Hematopoietic multipotent progenitor cell treated with erythropoietin and hydrocortisone succinate and interleukin-3 and kit ligand, for 15 days (in vitro differentiated cells): ENCODE results near the gene THRB.

ENCODE experiments used
- DNase-seq: peaks from one replicate; pipeline ENCODE4 v3.0.0-alpha.2; 2015; ENCODE audit warnings: low spot score

Gene THRB

DNA sequence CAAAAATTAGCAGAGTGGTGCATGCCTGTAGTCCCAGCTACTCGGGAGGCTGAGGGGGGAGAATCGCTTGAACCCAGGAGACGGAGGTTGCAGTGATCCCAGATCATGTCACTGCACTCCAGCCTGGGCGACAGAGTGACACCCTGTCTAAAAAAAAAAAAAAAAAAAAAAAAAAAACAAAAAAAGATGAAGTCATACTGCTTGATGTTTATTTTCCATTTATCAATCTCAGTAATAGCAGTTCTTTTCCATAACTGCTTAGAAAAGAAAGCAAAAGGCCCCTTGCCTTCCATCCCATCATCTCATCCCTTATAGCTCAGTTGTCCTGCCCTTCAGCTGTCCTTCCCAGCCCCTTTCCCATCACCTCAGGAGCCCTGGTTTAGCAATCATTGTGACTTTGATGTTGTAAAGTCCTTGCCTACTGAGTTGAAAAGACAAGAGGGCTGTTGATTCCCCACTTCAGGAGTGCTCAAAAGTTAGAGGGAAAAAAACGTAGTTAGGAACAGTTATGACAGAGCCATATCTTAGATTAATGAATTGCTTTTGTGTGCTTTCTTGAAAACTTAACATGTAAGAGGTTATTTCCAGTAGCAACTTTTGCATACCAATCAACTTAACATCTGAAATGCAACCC, 18.0 kb upstream of the THRB start:
- DNase-seq, result no peak

DNA sequence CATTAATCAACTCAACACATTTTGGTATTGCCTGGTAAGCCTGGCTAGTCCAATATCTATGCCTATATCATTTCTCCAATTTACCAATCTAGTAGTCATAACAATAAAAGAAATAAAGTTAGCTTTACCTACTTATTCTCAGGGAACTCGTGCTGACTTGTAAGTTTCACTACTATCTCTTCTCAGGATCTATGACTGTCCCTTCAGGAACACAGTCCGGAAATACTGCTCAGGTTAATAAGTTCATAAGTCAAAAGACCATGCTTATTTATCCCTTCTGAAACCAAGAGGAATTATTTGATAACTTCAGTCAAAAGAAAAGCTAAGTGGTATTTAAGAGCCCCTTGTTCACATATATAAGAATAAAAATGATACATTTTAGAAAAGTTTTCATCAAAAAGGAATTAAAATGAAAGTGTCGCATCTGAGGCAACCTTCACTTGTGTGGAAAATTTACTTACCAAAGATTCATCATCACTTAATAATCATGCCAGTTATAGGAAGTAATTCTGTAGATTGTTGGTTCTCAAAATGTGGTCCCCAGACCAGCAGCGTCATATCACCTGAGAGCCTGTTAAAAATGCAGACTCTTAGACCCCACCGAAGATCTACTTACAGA, 15.5 kb upstream of the THRB start:
- DNase-seq, result no peak

DNA sequence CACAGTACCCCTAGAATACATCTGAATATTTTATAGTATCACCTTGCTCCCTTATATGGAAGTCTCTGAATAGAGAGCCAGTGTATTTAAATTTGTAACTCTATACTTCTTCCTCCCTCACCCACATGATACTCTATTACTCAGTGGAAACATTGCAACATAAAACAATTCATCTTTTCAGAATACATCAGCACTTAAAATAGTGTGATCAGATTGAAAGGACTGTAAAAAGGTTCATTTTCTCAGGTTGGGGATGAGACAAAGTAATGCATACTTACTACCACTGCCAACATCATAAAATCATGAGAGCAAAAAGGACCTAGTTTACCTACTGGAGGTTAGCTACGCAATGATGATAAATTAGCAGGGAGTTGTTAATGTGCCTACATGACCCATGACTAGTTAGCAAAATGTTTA, 13.8 kb upstream of the THRB start:
- no peak for DNase-seq

DNA sequence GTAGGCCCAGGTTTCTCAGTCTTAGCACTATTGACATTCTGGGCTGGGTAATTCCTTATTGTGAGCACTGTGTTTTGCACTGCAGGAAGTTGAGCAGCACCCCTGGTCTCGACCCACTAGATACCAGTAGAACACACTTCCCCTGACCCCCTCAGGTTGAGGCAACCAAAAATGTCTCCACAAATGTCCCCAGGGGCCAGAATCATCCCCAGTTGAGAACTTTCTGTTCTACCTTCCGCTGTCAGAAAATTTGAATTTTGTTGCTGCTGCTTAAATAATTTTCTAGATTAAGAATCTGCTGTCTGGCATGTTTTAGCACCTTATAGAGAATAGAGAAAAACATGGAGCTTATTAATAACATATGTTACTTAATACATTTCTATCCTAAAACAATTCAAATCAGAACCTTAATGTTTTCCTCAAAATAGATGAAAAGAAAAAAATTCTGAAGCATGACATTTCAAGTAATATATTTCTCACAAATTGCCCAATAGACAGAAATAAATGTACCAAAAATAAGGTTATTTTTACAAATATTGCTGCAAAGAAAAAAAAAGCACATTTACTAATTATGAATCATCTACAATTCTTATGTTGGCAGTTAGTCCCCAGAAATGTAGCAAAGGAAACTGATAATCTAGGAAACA, 13.2 kb upstream of the THRB start:
- DNase-seq, result no peak

DNA sequence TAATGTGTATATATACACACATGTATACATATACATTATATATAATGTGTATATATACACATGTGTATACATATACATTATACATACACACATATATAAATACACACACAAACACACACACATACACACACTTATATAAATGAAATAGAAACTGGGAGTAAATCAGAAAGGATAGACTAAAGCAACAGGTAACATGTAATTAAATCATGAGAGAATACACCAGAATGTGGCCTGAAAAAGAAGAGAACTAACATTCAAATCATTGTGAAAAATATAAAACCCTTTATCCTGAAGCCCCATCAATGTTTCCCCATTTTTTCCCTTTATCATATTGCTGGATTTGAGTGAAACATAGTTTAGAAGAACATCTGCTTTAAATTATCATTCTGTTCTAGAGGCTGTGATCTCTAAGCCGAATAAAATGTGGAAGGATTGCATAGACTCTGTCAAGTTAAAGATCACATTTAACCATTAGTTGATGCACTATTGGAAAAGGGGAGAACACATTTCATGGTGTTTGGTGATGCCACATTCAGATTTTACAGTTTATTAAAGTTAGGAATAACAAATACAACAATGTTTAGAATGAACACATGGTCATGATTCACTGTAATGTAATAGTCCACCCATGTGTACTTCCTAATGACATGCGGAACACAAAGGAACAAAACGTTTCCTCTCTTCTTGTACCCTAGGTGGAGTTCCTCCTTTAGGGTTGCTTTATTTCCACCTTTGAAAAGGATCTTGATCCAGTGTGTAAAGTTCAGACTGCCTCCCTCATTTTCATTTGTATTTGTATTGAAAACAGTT, 12.5 kb upstream of the THRB start:
- DNase-seq, result no peak

DNA sequence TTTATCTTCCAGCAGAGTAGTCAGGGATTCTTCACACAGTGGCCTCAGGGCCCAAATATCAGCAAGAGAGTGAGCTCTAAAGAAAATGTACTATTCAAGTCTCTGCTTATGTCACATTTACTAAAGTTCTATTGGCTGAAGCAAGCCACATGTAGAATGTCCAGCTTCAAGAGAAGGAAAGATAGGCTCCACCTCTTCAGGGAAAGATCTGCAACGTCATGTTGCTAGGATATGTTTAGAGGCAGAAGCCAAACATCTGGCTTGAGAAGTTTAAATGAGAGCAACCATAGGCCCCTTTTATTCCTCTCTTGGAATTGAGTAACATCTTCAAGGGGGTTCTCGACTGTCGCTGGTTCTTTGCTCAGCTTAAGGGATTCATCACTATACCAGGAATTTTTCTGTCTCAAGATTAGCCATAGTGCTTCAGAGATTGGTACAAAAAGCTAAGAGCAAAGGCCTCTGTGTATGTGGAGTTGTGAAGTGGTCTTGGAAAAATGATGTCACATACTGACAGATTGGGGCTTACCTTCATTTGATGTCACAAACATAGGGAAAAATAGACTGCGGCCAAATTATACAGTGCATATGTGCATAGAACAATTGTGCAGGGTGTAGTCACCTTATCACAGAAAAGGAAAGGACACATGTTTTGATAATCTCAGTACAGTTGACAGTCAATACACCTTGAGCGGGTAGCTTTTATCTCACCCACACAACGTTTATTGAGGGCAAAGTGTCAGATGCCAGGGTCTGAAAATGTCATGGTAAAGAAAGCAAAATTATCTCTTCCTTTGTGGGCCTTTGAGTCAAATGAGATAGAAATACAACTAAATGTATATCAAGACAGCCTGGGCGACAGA, 11.3 kb upstream of the THRB start:
- peak; percentile 27 for DNase-seq

DNA sequence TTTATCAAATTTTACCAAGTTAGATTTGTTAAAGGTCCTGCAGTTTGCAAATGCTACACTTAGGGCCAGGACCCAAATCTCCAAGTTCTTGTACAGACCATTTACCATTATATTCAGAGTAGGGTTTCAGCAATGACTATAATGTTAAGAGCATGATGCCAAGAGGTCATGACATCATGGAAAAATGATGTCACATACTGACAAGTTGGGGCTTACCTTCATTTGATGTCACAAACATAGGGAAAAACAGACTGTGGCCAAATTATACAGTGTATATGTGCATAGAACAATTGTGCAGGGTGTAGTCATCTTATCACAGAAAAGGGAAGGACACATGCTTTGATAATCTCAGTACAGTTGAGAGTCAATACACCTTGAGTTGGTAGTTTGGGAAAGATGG, 10.1 kb upstream of the THRB start:
- DNase-seq, result no peak

DNA sequence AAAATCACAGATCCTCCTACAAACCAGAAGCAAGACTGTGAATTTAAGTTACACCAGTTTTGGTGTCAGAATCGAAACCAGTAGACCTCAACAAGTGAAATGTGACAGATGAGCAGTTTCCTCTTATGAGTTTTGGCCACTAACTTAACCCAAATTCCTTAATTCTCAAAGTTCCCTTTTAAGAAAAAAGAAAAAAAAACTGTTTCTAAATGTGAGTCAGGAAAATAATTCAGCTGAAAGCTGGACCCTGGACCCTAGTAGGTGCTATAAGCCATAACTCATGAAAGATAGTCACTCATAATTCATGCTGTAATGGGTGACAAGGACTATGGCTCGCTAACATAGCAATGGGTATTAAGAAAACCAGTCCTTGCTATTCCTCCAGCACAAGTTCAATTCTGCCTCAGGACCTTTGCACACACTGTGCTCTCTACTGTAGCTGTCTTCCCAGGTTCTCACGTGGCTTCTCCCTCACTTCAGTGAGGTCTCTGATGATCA, 9.0 kb upstream of the THRB start:
- DNase-seq, result no peak

DNA sequence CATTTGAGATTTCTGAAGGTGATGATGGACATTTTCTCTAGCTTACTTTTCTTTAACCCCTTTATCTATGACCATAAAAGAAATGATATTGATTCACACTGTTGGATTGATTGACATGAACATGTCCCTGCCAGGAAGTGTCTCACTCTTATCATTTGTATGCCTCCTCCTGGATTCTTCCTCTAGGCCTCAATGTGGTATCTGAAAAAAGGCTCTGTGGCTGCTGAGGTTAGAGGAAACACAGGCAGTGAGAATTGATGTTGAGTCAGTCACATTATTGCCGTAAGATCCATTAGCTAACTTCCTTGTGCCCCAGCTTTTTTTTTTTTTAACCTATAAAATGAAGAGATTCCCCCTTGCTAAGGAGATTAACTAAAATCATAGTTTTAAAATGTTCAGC, 8.0 kb upstream of the THRB start:
- DNase-seq, result no peak

DNA sequence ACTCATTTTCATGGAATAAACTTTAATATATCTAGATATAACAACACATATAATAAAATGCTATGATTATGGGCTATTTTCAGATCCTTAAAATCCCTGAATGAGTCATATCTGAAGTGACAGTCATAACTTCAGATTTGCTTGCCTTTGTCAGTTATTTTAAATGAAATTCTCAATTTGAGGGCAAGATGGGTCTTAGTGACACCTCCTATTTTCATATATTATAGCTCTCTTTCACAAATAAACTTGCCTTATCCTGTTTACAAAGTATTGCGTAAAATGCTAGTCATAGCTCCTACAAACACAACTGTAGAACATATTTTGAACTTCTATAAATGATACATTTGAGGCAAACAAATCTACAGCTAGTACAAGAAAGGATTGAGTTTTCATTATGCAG, 6.2 kb upstream of the THRB start:
- no peak for DNase-seq

DNA sequence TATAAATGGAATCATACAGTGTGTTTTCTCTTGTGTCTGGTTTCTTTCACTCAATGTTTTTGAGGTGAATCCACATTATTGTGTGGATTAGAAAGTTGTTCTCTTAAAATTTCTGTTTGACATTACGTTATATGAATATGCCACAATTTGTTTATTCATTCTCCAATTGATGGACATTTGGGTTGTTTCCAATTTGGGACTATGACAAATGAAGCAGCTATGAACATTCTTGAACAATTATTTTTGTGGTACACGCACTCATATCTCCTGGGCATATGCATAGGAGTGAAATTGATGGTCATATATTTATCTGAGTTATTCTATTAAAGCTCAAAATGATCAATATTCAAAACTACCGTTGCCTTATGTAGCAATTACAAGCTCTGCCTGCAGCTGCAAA, 5.3 kb upstream of the THRB start:
- DNase-seq, result no peak

DNA sequence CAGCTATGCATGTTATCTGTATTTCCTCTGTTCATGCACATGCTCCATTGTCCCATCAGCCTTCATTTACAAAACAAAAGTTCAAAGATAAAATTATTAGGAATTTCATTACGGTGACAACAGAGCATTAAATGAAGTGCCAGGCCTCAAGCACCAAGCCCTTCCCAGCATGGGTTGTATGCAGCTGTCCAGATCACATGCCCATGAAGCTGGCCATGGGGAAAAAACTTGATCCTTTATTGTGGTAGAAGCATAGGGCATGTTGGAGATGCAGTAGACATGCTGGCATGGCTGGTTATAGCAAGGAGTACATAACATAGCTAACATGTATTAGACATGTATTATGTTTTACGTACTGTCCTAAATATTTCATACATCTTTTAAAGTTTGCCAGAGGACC, 4.1 kb upstream of the THRB start:
- no peak for DNase-seq

DNA sequence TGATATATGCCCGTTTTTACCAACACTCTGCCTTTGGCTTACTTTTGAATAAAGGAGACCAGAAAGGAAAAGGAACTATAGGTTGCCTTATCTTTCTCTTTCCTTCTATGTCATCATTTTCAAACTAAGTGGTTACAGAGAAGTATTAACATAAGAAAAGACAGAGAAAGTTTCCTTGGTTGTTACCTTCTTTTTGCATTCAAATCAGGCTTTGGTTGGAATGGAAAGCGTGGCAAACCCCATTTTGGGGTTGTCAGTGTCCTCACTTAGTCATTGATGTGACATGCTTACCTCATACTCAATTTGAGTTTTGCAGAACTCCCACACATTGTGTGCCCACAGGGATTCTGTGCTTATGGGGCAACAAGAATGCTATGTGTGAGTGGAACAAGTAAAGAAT, 3.7 kb upstream of the THRB start:
- DNase-seq, result no peak

DNA sequence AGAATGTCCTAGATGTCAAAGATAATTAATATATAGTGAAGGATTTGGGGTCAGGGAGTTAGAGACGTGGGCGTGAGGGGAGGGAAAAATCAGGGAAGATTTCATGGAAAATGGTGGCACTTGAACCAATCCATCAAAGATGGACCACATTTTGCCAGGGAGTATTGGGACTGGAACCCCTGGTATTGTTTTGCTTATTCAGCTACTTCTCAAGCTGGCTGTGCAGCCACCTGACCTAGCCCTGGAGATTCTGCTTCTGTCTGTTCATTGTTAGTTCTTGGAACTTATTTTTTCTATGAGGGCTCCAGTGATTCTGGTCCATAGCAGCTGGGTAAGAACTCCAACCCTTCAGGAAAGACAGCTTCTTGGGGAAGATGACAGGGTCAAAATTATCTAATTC, 3.3 kb upstream of the THRB start:
- no peak for DNase-seq

DNA sequence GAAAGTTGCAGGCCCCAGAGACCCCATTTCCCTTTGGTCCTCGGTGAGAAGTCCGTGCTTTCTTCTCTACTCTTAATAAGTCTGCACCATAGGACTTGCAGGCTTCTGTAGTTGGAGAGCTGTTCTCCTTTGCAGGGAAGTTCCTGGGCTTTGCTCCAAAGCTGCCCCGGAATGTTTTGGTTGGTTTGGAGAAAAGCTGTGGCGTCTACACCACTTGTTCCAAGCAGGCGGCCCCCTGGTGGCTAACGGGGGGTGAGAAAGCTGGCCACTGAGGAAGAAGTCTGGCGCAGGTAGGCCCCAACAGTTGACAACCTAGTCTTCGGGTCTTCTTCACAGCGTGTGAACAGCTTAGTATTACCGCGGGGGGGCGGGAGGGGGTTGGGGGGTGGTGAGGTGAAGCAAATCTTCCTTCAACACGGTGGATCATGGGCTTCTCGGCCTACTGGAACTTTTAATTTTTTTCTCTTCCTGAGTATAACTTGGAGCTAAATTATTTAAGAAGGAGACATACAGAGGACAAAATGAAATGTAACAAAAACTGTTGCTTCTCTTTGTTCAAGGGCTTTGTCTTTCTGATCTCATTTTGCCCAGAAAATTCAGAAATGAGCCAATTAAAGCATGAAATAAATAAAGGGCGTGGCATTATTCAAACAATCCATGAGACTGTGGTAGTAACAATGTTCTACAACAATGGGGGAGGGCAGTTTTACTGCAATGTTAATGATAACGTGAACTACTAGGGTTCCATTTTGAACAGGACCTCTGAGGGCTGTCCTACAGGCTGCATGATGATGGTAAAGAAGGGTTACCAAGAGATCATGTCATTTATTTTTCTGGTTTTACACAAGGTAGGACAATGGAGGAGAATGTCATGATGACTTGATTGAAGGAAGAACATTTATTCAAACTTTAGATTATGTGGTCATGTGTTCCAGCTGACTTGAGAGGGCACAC, 2.2 kb upstream of the THRB start:
- peak; percentile 66 for DNase-seq

DNA sequence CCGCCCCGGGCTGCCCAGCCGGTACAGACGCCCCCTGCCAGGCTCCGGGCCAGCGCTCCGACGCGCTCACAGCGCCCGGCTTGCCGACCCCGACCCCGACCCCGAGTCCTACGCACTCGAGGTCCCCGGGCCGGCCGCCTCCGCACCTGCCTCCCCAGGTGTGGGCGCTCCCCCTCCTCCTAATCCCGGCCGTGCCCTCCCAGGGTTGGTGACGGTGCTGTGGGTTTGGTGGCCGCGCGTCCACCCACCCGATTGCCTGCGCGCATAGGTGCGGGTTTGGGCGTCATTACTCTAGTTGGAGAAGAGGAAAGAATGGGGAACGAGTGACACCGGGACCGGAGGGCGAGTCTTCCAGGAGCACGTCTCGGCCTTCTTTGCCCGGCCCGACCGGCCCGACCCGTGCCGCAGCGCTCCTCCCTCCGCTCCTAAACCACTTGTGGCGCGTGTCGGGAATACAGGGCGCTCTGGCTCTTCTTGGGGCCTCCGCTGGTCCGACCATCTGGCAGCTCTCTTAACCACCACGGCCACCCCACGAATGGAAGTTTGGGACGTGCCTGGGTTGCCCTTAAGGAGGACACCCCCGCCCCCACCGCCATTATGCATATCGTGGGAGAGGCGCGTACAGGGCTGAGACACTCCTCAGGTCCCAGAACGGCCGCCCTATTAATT, 810 bp upstream of the THRB start:
- peak; percentile 53 for DNase-seq

DNA sequence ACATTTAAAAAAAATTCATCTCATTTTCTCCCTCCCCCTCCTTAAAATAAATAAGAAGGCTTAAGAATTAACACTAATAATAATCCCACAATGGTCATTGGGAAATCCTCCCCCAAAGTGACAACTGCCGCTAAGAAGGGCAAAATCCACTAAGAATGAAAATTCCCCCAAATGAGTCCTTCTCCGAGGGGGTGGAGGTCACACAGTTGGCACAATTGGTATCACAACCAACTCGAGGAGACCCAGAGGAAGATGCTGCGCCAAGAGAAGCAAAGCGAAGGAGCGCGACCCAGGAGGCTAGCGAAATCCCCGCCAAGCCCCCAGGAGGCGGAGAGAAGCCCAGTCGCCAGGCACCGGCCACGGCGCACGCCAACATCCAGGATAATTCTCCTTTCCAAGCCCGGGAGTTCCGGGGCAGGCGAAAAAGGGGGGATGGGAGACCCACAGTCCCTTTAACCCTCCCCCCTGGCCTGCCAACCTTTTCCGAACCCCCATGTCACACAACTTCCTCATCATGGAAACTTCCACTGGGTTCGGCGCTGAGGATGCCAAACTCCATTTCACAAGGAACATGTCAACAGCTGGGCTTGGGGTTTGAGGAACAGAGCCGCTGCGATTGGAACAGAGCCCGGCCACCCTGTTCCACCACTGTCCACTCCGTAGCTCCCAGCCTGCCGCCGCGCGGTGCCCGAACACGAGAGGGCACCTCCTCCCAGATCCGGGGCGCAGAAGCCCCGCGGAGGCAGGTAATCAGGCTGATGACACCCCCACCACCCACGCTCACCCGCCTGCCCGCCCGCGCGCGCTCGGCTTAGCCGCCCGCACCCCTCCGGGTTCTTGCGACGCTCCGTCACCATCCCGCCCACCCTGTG, 668 bp downstream of the THRB start:
- DNase-seq, result peak; percentile 46

DNA sequence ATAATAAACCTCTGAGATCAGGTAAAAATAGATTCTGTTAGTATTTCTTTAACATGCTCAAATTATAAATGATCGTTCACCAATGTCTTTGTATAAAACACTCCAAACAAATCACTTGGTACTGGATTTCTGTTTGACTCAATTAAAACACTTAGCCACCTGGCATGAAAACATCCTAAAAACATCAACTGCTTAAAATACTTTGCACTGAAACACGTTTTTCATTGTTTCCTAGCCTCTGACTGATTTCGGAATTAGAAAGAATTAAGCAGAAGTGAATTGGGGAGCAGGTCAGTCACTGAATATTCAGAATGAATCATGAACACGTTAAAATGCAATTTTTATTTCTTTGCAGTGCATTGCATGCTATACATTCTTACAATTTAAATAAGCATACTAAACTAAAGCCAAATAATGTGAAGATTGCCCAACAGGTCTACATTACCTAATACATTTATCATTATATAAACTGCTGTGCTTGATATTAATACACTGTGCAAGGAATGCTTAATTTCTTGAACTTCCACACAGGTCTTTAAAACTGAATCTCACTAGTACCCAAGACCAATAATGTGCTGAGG, 1.6 kb downstream of the THRB start:
- no peak for DNase-seq

DNA sequence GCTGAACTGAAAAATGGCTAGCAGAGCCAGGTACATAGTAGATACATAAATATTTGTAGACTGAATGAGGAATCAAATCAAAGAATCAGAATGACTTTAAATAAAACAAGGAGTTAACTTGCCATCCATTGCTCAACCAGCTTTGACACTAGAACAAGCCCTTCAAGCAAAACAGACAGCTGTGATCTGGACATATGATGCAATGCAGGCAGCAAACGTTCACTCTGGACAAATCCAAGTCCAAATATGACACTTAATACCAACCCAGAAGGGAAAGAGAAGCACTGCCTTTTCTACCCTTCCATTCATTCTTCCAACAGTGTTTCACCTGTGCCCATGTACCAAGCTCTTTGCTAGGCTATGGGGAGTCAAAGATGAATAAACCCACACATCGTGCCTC, 4.5 kb downstream of the THRB start:
- DNase-seq, result no peak
